ENCODE data around the gene DUSP7.
"Not testable (repeated sequence)": the region's sequence is repeated elsewhere in the genome, so short reads cannot be mapped to it uniquely, and the experiment has no call there.

DUSP7 gene

DNA sequence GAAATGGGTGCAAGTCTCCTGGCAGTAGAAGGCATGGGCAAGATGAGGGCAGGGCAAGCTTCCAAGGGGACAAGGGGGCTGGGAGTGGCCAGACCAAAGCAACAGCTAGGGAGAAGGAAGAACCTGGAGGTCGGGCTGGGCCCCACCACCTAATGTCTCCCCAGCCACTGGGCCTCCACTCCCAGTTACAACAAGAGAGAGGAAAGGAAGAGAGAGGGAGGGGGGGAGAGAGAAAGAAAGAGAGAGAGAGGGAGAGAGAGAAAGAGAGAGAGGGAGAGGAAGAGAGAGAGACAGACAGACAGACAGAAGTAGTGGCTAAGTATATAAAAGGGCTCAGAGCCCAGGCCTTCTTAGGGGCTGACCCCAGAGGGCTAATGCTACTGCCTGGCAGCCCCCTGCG is 6.9 kb downstream of the DUSP7 start:
- DNase-seq (ENCODE audit: low read depth in 2 of 2): no peak

- no peak for DNase-seq (ENCODE audit: low read depth in 2 of 2)
These were observed 8.9 kb downstream of the DUSP7 start for GRCh38 chr3:52047295-52047960.

DNA sequence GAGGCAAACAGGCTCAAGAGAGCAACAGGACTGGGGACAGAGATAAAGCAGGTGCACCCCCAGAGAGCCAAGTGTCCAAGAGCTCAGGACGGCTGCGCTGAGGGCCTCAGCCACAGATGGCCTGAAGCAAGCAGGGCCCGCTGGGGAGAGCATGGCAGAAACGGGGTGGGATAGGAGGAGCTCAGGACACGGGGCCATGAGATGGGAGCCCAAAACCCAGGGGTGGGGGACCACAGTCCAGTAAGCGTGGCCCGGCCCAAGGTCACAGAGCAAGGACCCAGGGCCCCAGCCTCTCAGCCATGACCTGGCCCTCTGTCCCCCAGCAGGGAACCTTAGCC is 9.5 kb downstream of the DUSP7 start:
- DNase-seq (ENCODE audit: low read depth in 2 of 2): no peak

DNA sequence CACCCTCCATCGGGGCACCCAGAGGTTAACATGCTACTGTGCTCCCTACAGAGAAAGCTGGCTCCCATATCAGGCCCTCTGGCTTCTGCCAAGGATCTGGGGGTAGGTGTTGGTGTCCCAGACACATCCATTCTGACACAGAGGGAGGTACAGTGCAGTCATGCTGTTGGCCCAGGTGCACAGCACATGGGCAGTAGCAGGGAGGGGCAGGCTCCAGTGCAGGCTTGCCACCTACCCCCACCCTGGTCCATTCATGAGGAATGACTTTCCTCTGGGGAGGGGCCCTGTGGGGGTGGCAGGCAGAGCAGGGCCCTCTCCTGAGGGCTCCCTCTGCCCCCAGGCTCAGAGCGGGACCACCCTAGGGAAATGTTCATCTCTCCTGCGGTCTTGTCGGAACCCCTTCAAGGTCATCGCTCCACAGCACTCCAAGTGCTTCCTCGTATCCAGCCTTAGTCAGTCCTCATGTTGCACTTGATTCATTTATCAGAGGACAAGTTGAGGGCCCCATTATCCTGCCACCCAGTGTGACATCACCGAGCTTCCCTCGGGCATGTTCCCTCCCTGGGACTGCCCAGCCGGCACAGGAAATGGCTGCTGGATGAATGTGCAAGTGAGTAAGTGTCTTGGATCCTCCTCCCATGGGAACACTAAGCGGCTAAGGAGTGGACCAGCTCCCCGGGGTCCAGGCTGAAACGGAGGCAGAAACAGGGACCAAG is 10.0 kb downstream of the DUSP7 start:
- no peak for DNase-seq (ENCODE audit: low read depth in 2 of 2)

GRCh38 chr3:52044869-52045619 is 11.3 kb downstream of the DUSP7 start:
- no peak for DNase-seq (ENCODE audit: low read depth in 2 of 2)

DNA sequence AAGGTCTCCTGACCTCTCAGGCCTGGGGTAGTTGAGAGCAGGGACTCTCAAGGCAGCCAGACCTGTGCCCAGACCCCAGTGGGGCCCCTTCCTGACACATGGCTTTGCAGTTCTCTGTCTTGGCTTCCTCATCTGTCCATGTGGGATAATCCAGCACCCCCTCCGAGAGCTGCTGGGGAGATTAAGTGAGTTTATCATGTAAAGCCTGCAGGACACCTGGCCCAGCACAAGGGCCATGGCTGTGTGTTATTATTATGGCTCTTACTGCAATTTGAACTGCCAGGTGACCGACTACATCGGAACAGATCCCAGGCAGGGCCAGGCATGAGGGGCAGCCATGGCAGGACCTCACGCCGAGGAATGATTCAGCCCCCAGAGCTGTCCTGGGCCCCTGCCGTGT is 12.6 kb downstream of the DUSP7 start:
- no peak for DNase-seq (ENCODE audit: low read depth in 2 of 2)

GRCh38 chr3:52043039-52043438 is 13.3 kb downstream of the DUSP7 start:
- not testable (repeated sequence) for DNase-seq (ENCODE audit: low read depth in 2 of 2)

DNA sequence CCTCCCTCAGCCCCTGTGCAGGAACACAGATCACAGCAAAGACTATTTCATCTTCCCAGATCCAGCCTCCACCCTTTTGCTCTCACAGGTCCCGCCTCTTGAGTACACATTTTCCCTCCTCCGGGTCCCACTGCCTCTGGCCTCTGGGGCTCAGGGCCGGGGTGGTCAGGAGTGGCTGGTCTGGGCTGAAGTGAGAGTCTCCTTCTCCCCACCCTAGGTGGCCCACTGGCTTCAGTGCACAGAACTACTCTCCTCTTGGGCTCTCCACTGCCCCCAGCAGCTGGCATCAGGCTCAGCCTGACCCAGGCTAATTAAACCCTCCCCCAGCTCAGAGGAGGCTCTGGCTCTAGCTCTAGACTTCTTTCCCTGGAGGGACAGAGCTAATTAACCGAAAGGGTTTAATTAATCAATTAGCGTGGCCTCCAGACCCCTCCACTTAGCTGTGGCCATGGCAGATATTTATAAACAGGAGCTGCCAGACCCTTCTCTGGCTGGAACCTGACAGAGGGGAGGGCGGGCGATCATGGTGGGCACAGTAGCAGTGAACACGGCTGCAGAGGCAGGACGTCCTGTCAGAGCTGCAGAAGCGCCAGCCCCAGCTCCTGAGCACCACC is 15.1 kb downstream of the DUSP7 start:
- DNase-seq (ENCODE audit: low read depth in 2 of 2): no peak

DNA sequence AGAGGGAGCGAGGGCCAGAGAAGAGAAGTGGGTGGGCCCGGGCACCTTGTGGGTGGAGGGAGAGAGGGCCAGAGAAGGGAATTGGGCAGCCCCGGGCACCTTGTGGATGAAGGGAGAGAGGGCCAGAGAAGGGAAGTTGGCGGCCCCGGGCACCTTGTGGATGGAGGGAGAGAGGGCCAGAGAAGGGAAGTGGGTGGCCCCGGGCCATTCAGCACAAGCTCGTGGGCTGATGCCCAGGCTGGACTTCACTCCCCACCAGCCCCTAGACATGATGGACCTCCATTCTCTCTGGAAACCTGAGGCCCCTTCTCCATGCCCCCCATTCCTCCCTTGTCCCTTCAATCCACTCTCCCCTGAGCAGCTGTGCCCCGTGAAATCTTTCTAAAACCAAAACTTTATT is 15.8 kb downstream of the DUSP7 start:
- no peak for DNase-seq (ENCODE audit: low read depth in 2 of 2)

DNA sequence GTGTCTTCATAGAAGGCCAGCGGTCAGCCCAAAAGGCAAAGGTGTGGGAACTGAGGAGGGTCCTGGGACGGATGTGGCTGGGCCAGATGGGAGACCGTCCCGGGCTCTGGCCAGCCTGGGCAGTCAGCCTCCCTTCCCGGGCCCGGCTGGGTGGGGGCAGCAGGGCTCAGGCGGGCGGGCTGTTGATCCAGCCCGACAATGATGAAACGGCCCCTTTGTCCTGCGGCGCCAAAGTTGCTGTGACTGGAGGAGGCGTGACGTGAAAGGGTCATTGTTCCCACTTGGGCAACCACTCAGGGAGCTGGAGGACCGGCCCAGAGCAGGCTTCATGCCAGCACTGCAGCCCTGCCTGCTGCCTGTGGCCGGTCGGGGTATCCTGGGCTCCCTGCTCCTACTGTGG is 16.5 kb downstream of the DUSP7 start:
- DNase-seq (ENCODE audit: low read depth in 2 of 2): no peak

DNA sequence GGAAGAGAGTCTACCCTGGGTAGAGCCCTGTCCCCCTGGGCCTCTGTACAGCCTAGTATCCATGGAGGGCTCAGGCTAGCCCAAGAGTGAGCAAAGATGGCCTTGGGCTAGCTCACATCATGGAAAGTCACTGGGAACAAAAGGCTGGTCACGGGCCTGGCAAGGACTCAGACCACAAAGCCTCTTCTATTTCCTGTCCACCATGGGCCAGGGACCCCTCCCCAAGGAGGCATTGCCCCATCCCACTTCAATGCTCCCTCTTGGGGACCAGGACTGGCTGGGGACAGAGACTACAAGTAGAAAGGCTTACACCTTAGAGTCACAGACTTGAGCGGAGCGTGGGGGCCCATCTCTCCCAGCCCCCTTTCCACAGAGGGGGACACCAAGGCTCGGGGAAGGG is 16.9 kb downstream of the DUSP7 start:
- no peak for DNase-seq (ENCODE audit: low read depth in 2 of 2)

- DNase-seq (ENCODE audit: low read depth in 2 of 2): no peak
These were observed 18.1 kb downstream of the DUSP7 start for GRCh38 chr3:52038227-52038626.

GRCh38 chr3:52037291-52037690 is 19.1 kb downstream of the DUSP7 start:
- DNase-seq (ENCODE audit: low read depth in 2 of 2): no peak

DNA sequence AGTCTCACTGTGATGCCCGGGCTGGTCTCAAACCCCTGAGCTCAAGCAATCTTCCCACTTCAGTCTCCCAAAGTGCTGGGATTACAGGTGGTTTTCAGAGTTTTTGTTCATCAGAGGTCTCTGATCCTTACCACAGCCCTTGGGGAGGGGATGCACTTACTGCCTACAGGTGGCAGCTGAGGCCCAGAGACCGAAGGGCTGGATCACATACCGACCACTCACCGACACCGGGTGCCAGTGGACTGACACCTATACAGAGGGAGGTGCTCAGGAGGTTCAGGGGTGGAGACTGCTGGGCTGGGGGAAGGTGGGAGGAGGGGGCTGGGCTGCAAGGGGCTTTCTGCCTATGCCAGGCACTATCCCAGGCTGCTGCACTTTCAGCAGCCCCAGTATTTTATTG is 19.5 kb downstream of the DUSP7 start:
- no peak for DNase-seq (ENCODE audit: low read depth in 2 of 2)

GRCh38 chr3:52036222-52036694 is 20.1 kb downstream of the DUSP7 start:
- no peak for DNase-seq (ENCODE audit: low read depth in 2 of 2)

GRCh38 chr3:52034651-52035050 is 21.7 kb downstream of the DUSP7 start:
- no peak for DNase-seq (ENCODE audit: low read depth in 2 of 2)

DNA sequence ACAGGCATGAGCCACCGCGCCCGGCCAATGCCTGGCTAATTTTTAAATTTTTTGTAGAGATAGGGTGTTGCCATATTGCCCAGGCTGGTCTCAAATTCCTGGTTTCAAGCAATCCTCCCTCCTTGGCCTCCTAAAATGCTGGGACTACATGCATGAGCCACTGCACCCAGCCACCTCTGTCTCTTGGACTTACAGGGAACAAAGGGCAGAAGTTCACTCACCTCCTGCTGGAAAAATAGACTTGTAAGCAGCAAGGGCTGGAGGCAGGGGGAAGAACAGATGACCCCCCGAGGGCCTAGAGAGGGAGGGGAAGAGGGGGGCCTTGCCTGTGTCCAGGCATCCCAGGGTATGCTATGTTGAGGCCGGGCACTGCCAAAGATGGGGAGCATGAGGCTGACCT is 22.2 kb downstream of the DUSP7 start:
- no peak for DNase-seq (ENCODE audit: low read depth in 2 of 2)

DNA sequence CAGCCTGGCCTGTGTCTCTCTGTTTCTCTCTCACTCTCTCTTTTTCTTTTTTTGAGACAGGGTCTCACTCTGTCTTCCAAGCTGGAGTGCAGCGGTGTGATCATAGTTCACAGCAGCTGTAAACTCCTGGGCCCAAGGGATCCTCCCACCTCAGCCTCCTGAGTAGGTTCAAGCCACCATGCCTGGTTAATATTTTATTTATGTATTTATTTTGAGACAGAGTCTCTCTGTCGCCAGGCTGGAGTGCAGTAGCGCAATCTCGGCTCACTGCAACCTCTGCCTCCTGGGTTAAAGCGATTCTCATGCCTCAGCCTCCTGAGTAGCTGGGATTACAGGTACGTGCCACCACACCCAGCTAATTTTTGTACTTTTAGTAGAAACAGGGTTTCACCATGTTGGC is 22.6 kb downstream of the DUSP7 start:
- not testable (repeated sequence) for DNase-seq (ENCODE audit: low read depth in 2 of 2)

DNA sequence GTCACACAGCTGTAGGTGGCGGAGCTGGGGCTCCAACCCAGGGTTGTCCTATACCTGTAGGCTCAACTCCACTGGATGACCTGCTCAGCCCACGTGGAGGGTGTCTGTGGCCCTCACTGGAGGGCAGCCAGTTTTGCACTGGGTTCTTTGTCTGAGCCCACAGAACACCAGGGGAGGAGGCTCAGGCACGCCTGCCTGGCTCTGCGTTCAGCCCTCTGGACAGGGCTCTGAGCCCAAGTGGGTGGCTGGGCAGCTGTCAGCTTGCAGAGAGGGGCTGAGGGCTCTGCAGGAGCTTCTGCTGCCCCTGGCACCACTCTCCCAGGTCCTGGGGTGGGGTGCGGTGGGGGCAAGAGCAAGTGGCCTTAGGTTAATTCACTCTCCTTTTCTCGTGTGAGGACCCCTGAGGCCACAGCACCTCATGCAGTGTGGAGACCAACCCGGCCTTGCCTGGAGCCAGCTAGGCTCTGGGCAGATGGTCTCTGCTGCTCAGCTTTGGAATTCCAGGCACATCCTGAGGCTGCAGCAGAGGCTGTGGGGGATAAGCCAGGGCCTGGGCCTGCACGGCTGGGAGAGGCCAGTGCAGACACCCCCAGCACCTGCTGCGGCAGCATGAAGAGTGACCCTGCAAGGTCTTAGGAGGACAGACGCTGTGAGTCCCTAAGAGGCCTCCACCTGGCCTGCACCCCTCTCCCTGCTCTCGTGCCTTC is 23.5 kb downstream of the DUSP7 start:
- no peak for DNase-seq (ENCODE audit: low read depth in 2 of 2)

DNA sequence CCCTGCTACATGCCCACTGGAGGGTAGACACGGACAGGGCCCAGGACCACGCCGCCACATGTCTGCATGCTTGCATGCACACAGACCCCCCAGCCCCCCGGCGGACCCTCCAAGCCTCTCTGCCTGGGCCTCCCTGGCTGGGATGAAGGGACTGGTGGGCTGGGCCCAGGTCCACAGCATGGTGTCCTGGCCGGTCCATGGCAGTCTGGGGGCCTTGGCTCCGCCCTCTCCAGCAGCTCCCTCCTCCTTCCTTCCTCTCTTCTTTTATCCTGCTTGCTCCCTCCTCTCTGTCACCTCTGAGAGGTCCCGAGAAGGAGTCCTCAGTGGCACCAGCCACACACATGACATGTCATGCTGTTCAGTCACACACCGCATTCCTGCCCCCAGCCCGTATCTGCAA is 24.5 kb downstream of the DUSP7 start:
- DNase-seq (ENCODE audit: low read depth in 2 of 2): no peak

GRCh38 chr3:52030714-52031310 is 25.6 kb downstream of the DUSP7 start:
- DNase-seq (ENCODE audit: low read depth in 2 of 2): no peak
